ENCODE results near the gene FAM43A.

FAM43A gene

DNA sequence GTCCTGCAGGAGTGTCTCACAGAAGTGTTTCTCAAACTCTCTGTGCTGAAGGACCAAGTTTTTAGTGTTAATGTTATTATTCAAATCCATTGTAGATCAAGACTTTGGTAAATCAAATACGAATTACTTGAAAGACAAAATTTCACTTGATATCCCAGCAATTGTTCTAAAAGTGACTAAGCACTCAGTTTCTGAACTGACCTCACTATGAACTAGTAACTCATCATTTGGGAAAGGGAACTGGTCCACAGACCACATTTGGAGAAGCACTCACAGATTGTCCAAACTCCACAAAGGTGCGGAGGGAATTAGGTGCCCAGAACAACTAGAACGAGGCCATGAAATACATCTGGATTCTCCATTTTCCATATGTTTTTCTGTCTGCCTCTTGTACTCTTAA is 25.6 kb downstream of the FAM43A start:
- DNase-seq: no peak

DNA sequence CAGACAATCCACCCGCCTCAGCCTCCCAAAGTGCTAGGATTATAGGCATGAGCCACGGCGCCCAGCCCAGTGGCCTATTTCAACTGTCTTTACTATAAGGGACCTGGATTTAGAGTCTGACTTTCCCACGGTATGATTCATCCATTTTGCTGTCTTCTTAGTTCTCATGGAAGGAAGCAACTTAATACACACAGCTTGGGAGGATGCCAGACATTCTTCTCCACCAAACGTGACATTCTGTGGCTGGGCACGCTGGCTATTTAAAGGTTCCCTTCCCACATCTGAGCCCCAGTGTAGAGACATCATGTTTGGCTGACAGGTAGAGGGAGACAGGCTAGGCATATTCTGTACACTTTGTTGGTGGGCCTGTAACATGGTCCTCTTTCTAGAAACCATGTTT is 26.2 kb downstream of the FAM43A start:
- DNase-seq: no peak

DNA sequence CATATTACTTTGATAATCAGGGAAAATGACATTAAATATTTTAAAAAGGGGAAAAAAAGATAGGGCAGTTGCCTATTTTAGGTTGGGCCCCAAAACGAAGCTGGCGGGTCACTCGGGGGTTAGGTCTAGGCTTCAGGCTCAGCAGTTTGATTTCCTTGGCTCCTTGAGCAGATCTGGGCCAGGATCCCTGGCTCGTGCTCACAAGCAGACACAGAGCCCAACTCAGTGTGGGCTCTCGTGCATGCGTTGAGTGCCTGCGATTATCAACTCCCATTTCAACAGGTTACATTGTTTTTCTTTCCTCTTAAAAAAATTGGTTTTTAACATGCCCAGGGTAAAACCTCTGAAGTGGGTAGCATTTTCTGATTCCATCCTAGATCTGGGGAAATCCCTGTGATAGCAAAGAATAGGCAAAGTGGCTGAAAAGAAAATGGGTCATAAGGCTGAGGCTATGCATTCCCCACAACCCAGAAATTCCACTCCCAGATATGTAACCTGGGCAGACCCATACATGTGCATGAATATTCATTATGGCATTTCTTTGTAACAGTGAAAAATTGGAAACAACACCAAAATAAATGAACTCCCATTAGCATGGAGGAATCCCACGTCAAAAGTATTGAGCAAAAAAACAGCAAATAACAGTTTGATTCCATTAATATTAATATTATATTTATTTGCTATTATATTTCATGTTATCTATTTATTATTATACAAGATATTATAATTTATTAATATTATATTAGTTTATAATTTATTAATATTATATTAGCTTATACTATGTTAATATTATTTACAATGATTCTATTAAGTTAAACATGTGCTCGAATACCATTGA is 27.8 kb downstream of the FAM43A start:
- DNase-seq: no peak

DNA sequence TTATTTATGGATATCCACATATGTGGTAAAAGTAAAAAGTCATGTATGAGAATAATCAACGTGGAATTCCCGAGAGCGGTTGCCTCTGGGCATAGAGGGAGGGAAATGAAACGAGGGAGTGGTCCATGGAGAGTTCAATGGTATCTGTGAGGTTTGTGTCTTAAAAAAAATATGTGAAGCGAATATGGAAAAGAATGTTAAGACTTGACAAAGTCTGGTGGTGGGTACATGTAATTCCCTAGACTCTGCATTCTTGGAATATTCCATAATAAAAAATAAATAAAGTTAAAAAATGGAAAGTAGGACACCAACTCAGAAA is 28.4 kb downstream of the FAM43A start:
- no peak for DNase-seq

- DNase-seq: no peak
Observed at GRCh38 chr3:194714564-194714963, 28.9 kb downstream of the FAM43A start.

DNA sequence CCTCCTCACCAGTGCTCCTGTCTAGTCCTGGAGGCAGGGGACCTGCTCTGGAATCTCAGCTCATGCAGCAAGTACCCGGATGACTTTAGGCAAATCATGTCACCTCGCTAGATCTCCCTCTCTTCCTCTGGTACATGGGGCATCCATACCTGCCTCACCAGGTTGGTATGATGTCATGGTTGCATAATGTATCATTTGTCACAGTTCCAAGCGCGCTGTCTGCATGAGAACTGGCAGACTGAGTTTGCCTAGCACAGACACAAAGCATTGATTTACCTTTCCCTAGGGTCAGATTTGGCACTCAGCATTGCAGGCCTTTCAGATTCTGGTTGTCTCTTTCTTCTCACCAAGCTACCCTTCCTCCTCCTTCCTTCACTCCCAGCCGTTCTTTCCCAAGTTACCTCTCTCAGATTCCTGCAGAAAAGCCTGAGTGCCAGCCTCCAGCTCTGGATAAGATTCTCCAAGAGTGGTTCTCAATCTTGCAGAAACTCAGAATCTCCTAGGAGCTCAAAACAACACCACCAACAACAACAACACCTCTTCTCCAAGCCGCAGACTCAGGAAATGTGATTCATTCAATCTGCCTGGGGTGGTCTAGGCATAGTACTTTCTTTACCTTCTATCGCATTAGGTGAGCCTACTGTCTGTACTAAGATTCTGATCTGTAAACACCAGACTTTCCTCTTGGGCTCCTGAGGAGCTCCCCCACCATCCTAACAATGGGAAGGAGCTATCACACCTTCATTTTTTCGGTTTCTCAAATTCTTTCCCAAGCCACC is 29.5 kb downstream of the FAM43A start:
- no peak for DNase-seq

- DNase-seq: no peak
Observed at GRCh38 chr3:194718079-194718478, 32.4 kb downstream of the FAM43A start.

DNA sequence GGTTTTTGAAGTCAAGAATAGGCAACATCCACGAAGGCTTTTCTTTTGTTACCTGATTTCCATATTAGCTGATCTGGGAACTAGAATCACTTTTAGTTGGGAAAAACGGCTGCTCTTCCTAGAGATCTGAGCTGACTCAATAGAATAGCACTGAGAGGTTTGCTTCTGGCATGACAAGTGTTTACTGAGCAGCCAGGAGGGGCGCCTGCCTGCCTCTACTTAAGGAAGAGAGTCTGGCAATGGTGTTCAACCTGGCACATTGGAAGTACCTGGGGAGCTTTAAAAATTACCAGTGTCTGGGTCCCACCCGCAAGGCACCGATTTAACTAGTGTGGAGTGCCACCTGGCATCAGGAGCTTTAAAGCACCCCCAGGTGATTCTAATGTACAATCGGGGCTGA is 34.4 kb downstream of the FAM43A start:
- DNase-seq: no peak

- DNase-seq: no peak
Observed at GRCh38 chr3:194723846-194724618, 38.3 kb downstream of the FAM43A start.

- no peak for DNase-seq
Observed at GRCh38 chr3:194725346-194725745, 39.7 kb downstream of the FAM43A start.

- DNase-seq: no peak
Observed at GRCh38 chr3:194727435-194728128, 41.9 kb downstream of the FAM43A start.

DNA sequence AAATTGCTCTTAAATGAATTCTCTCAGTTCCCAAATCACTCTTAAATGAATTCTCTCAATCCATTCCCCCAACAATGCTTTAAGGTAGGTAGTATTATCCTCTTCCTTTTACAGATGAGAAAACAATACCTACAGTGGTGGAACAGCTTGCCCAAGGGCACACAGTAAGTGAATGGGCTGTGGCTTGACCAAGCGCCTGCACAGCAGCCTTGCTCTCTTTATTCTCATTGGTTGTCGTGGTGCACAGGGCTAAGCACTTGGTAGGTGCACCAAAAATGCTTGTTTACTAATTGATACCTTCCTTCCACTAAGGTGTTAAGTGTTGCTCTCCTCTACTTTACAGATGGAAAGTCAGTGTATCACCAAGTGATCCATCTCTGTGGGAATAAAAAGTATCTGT is 43.3 kb downstream of the FAM43A start:
- no peak for DNase-seq

GRCh38 chr3:194730365-194730764 is 44.7 kb downstream of the FAM43A start:
- DNase-seq: no peak

DNA sequence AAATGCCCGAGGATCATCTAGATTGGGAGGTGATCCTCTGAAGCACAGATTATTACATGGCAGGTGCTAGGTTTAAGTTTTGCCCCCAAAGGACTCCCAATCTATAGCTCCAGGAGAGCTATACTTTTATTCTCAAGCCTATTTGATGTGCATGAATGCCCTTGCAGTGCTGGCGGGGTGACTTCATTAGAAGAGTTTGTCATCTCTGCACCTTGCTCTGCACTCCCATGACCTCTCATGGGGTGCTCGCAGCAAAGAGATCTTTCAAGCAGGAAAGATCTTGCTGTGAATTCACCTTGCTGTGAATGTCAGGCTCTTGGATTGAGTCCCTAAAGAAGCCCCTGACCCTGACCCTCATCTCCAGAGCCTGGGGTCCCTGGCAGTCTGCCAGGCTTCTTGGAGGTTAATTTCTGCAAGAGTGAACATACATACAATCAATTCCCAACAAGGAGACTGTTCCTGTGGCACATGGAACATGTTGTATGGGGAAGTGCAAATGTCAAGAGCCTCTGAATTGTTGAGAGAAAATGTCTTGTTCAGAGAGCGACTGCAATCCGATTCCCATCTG is 45.9 kb downstream of the FAM43A start:
- DNase-seq: no peak

- no peak for DNase-seq
Observed at GRCh38 chr3:194732617-194733016, 46.9 kb downstream of the FAM43A start.

- DNase-seq: no peak
Observed at GRCh38 chr3:194736277-194736895, 50.7 kb downstream of the FAM43A start.

DNA sequence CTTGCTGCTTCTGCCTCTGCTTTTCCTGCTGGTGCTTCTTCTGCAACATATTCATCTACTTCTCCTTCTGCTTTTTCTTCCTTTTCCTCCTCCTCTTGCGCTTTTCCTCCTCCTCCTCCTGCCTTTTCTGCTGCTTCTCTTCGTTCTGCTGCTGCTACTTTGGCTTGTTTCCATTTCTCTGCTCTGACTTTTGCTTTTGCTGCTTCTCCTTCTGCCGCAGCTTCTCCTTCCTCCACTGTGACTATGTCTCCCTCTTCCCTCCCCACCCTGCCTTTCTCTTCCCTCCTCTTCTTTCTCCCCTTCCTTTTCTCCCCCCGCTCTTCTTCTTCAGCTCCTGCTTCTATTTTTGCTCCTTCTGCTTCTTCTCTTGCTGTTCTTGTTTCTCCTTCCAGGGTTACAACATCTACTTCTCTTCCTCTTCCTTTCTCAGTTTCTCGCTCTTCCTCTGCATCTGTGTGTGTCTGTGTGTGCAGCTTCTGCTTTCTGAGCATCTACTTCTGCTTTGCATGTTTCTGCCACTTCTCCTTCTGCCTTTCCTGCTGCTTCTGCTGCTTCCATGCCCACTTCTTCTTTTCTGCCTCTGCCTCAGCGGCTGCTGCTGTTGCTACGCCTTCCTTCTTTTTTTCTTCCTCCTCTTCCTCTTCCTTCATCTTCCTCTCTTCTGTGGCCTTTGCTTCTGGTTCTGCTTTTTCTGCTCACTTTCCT is 51.4 kb downstream of the FAM43A start:
- DNase-seq: no peak

Data from activated T-cell treated with anti-CD3 and anti-CD28 coated beads, Interleukin-2, amount 50 U/mL, for 48 hours (primary cell).